Left renal pelvis (tissue), 4 donors: ENCODE data around the gene VAT1L. TPM values are rescaled to one million over a fixed set of nuclear protein-coding genes. Genes with fewer than 3 reads are reported as not detected.
A peak's percentile ranks its signal among the peaks of the same experiment; 100 is the strongest.

ENCODE experiments used
- DNase-seq, 4 donors: peaks; one replicate each; pipeline ENCODE4 v3.0.0-alpha.2; 2013; ENCODE audit warnings: low read depth in 4 of 4, low spot score in 3 of 4
- polyA plus RNA-seq, 4 donors: library from polyadenylated mRNA; unstranded; fragments of 120-200 nt; gene quantifications; one replicate each; pipeline ENCODE4 v1.2.1, GENCODE V29; 2013; ENCODE audit not compliant: insufficient read length in 4 of 4

VAT1L gene, protein sequence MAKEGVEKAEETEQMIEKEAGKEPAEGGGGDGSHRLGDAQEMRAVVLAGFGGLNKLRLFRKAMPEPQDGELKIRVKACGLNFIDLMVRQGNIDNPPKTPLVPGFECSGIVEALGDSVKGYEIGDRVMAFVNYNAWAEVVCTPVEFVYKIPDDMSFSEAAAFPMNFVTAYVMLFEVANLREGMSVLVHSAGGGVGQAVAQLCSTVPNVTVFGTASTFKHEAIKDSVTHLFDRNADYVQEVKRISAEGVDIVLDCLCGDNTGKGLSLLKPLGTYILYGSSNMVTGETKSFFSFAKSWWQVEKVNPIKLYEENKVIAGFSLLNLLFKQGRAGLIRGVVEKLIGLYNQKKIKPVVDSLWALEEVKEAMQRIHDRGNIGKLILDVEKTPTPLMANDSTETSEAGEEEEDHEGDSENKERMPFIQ
- 1 to 10 TPM; 4.0 to 5.9 (median 4.9) TPM for polyA plus RNA-seq

DNA sequence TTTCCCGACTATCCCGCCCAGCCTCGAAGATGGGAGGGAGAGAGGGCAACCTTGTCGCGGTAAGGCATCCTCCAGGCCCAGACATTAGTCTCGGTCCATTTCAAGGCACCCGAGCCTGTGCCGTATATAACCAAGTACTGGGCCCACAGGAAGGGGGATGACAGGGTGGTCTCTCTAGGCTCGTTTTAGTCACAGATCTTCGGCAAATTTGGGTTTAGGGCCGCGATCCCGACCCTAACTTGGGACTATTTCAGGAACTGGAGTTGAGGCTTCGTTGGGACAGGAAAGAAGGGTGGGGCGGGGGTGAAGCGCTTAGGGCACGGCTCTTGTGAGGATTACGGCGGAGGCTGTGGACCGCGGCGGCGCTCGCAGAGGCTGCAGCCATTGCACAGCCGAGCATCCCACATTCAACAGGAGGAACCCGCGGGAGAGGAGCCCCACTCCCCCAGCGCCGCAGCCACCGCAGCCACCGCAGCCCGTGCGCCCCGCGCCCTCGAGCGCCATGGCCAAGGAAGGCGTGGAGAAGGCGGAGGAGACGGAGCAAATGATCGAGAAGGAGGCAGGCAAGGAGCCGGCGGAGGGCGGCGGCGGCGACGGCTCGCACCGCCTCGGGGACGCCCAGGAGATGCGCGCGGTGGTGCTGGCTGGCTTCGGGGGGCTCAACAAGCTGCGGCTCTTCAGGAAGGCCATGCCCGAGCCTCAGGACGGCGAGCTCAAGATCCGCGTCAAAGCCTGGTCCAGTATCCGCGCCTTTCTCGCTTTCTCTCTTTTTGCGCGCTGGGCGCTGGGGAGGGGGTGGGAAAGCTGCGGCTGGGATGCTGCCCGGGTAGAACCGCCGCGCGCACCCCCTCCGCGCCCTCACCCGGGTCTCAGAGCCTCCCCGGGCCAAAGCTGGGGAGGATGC, at the start of gene VAT1L:
Gene VAT1L (plus strand): TSS at position 384 of the 904 bp plus-strand sequence. CDS start 119 bp downstream, at position 503.
- DNase-seq: peak in 3 of 4 donors; percentile 41 to 51 (median 51)

DNA sequence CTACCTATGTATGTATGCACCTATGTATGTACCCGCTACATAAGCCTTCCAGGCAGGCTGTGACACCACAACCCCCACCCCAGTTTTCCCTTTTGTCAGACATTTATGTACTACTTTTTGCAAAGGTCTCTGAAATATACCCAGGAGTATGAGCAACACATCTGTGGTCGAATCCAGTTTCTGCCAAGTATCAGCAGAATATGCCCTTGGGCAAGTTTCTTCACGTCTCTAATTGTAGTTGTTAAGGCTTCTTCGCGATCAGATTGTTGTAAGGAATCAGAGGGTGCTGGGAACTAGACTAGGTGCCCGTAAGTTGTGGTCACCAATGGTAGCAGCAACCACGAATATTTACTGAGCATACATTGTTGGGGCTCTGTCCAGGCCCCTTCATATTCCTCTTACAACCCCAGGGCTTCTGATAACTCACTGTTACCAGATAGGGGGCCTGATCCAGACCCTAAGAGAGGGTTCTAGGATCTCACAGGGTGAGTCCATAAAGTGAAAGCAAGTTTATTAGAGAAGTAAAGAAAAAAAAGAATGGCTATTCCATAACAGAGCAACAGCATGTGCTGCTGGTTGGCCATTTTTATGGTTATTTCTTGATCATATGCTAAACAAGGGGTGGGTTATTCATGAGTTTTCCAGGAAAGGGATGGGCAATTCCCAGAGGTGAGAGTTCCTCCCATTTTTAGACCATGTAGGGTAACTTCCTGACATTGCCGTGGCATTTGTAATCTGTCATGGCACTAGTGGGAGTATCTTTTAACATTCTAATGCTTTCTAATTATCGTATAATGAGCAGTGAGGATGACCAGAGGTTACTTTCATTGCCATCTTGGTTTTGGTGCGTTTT, 49.4 kb upstream of the VAT1L start:
- DNase-seq: no peak

DNA sequence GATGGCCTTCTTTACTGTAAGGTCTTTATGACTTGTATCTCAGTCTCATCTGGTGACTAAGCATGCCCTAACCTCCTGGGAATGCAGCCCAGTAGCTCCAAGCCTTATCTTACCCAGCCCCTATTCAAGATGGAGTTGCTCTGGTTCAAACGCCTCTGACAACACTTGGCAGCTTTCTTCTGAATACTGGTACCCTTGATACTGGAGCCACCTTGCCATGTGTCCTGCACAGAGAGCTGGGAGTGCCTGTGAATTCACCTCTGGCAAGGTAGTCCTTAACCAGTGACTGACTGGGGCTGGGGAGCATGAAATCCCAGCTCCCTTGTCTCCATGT, 48.8 kb upstream of the VAT1L start:
- DNase-seq: no peak

DNA sequence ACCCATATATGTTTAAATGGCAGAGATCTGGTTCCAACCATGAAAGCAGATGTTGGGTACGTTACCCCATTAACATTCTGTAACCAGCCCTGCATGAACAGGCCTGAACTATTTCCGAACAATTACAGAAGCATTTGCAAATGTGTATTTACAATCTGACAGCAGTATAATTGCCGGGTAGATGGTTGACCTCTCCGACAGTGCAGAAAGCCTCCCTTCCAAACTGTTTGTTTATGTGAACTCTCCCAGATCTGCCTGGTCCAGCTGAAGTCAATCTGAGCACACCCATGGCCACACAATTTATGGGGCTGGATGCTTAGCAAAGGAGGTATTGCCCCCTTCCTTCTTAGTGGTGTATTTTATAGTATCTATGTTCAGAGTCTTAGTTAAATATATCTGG, 44.2 kb upstream of the VAT1L start:
- no peak for DNase-seq

DNA sequence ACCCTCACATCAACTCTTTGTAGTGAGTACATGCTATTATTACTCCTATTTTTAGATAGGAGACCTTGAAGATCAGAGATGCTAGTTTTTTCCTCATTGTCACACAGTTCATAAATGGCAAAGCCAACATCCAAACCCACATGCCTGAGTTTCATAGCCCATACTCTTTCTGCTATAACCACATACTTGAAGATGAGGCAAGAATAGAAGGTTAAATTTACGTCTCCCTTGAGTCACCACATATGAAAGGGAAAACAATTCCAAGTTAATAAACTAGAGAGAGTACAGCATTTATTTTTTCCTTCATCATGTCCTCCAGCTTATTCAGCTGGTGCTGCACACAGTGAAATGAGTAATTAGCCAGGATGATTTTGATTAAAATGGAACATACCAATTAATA, 42.4 kb upstream of the VAT1L start:
- no peak for DNase-seq

DNA sequence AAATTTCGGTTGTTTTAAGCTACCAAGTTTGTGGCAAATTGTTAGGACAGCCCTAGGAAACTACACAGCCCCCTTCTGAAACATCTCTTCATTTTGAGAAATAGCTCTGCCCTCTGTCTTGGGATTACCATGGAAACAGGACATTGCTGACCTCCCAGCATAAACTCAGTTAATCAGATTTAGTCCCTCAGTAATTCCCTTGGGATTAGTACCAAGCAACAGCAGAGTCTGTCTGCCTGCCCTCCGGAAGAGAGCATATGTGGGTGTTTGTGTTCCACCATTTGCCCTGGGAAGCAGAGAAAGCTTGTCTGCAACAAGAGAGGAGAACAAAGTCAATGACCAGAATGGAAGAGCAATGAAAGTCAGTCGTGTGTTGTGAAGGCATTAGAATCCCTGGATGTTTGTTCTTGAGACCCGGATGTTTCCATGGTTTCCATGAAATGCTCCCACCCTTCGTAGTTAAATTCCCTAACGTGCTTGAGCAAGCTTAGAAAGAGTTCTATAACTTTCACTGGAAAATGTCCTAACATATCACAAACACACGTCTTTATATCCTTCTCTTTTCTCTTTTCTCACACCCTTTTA, 39.9 kb upstream of the VAT1L start:
- DNase-seq: no peak

DNA sequence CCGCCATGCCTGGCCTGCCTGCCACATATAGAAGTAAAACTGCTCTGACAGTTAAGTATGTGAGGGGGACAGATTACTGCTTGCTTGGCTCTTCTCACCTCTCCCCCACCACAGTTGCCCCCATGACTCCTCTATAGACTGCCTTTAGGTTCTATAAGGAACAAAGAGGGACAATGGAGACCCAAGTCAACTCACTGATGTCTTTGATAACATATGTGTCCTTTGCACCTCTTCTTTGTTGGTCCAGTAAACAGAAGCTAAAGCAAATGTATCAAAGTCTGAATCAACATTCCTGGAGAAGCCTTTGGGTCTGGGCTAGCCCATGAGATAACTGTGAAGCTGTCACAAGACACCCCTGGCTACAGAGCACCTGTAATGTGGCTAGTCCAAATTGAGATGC, 38.9 kb upstream of the VAT1L start:
- no peak for DNase-seq

DNA sequence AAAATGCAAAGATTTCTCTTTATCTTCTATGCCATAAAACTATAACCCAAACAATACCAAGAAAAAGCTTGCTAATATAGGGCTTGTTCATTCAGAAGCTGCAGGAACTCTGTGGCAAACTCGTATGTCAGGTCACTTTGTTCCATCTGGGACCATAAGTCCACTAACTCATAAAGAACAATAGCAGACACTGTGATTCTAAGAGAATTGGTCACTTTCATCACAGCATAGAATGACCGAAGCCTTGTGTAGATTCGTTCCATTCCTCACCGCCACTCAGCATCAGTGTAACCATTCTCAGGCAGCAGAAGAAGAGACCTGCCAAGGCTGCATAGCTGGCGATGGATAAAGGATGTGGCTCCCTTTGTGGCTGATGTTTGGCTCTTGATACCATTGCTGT, 30.3 kb upstream of the VAT1L start:
- DNase-seq: no peak

DNA sequence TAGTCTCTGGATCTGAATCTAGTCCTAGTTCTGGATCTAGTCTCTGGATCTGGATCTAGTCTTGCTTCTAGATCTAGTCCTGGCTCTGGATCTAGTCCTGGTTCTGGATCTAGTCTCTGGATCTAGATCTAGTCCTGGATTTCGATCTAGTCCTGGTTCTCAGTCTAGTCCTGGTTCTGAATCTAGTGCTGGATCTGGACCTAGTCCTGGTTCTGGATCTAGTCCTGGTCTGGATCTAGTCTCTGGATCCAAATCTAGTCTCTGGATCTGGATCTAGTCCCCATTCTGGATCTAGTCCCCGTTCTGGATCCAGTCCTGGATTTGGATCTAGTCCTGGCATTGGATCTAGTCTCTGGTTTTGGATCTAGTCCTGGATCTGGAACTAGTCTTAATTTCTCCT, 29.9 kb upstream of the VAT1L start:
- no peak for DNase-seq

DNA sequence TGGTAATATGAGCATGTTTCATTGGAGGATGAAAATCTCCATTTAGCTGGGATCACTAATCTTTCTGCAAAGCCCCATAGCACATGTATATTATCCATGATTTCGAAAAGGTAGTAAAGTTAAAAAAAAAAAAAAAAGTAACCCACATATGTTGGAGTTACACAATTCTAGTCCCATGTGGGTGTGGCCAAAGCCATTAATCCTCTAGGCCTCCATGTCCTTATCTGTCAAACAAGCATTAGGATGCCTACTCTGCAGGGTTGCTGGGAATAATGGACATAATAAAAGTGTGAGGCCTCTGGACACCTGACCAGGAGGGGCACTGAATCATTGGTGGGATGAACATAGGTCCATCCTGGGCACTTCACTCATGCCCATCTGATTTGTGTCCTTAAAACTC, 29.2 kb upstream of the VAT1L start:
- DNase-seq: no peak

DNA sequence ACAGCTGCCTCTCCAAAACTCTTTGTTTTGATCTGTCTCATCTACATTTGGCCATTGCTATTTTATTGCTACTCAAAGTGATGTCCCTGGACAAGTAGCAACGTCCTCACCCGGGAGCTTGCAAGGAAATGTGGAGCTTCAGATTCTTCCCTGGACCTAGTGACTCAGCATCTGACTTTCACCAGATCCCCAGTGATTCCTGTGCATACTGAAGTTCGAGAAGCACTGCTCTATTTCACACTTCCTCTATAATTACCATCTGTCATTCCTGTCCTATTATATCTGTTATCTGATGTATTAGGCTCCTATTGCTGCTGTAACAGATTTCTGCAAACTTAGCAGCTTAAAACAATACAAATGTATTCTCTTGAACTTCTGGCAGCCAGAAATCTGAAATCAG, 28.5 kb upstream of the VAT1L start:
- DNase-seq: no peak

DNA sequence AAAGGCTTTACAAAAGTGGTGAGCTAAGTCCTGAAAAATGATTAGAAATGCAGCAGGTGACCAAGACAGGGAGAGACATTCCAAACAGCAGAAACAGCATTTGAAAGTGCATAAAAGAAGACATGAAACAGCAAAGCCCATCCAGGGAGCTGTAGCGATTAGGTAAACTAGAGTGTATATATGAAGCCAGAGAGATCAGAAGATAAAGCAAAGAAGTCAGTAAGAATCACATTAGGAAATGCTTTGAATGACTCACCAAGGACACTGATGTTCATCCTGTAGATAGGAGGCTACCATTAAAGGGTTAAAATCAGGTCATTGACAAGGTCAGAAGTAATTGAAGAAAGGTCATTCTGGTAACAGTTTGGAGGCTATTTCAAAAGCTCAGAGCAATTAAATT, 27.6 kb upstream of the VAT1L start:
- DNase-seq: no peak

DNA sequence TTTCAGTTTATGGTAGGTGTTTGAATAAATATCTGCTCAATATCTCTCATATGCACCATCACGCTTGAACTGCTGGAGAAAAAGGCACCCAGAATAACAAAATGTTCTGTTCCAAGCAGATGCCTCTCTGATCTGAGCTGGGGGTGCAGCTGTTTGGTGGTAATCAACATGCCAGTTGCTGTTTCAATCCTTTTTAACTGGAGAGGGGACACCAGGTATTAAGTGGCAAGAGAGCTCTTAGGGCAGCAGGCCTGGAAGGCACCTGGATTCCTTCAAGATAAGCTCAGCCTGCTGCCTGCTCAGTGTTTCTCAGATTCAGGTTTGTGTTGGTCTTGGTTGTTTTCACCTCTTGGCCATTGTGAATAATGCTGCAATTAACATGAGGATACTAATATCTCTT, 27.2 kb upstream of the VAT1L start:
- DNase-seq: no peak

DNA sequence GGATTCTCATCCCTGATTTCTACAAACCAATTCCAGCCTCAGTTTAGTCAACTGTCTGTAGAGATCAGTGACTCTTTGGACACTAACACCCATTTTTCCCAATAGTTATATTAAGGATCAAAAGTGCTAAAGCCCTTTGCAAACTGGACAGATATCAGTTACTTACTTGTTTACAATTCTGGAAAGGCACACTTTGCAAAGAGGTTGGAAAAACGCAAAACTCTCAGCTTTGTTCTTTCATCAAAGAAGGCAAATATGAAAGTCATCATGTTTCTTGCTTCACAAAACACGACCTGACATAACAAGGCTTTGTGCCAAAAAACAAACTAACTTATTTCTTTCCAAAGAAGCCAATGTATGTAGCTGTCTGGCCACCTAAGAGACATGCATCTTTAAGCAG, 26.1 kb upstream of the VAT1L start:
- no peak for DNase-seq

DNA sequence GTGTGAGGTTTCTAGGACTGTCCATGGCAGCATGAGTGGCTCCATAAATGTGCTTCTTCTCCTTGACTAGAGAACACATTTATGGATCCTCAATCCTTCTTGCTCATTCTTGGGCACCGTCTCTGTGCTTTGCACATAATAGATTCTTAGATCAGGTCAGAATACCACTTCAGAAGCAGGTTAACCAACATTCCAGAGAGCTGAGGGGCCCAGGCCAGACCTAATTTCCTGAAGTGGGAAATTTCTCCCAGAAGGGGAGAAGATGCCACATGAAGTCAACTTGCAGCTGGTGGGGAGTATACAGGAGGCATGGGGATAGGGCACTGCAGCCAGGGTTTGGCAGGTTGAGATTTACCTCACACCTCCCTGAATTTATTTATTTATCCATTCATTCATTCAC, 24.4 kb upstream of the VAT1L start:
- no peak for DNase-seq

DNA sequence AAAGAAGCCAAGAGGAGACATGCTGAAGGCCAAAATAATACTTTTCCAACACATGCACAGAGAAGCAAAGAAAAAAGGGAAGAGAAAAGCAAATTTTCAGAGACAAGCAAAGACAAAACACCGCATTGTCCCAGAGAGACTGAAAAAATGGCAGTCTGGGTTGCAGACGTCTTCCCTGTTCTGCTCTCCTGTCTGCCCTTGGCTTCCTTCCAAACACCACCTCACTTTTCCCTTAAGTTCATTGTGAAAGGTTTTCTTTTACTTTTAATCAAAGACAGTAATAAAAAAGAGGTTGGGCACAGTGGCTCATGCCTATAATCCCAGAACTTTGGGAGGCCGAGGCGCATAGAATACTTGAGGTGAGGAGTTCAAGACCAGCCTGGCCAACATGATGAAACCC, 21.2 kb upstream of the VAT1L start:
- no peak for DNase-seq

DNA sequence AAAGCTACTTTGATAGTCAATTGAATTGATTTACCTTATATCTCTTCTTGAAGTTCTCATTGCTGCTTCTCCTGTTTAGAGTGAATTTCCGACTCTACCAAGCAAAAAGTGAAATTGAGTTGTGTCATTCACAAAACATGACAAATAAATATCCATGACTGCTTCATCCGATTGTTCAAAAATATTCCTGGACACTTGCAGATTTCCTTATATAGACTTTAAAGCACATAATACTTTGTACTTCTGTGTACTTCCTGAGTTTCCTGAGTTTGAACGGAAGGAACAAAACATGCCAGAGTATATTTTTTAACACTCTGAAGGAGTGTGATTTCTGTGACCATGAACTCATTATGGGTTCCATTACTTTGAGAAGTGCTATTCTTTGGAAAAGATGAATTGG, 20.5 kb upstream of the VAT1L start:
- no peak for DNase-seq

DNA sequence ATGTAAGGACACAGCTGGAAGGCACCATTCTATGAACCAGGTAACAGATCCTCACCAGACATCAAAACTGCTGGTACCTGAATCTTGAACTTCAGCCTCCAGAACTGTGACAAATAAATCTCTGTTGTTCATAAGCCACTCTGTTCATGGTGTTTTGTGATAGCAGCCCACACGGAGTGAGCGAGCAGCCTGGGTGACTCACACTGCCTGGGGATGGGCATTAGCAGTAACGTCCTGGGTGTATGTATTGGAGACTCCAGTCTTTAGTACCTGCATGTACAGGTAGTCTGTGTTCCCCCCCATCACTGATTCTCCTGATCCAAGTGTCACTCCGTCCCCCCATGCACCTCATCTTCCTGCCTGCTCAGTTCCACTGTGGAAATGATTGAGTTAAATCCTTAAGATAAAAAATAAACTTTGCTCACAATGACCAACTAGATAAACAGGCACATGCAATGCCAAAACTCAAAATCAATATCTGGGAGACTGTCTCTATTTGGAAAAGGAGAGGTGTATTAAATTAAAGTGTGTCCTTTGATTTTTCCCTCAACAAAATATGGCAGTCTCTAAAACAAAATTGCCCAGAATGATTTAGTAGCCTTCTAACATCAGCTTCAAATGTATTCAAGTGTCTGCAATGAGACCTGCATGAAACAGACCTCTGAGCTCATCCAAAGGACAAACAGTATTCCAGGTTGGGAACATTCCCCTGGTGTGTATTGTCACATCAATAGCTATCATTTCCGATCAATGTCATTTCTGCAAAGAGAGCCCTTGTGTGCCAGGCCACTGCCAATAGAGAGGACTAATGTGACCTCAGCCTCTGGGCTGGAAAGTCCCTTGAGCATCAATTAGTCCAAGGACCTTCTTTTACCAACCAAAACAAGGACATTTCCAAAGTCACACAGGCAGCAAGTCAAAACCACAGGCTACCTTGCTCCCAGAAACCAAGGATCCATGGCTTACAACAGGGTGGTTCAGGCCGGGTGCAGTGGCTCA, 12.2 kb upstream of the VAT1L start:
- DNase-seq: no peak

DNA sequence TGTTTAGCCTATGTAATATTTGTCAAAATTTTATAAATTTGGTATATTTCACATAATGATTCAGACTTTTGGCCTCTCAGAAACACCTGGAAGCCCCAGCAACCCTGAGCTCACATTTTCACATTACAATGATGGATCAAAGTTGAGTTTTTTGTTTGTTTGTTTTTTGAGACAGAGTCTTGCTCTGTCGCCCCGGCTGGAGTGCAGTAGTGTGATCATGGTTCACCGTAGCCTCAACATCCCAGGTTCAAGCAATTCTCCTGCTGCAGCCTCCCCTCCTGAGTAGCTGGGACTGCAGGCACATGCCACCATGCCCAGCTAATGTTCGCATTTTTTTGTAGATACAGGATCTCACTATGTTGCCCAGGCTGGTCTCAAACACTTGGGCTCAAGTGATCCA, 10.6 kb upstream of the VAT1L start:
- DNase-seq: no peak
